ENCODE measurements around the gene PALMD.

The PALMD gene

DNA sequence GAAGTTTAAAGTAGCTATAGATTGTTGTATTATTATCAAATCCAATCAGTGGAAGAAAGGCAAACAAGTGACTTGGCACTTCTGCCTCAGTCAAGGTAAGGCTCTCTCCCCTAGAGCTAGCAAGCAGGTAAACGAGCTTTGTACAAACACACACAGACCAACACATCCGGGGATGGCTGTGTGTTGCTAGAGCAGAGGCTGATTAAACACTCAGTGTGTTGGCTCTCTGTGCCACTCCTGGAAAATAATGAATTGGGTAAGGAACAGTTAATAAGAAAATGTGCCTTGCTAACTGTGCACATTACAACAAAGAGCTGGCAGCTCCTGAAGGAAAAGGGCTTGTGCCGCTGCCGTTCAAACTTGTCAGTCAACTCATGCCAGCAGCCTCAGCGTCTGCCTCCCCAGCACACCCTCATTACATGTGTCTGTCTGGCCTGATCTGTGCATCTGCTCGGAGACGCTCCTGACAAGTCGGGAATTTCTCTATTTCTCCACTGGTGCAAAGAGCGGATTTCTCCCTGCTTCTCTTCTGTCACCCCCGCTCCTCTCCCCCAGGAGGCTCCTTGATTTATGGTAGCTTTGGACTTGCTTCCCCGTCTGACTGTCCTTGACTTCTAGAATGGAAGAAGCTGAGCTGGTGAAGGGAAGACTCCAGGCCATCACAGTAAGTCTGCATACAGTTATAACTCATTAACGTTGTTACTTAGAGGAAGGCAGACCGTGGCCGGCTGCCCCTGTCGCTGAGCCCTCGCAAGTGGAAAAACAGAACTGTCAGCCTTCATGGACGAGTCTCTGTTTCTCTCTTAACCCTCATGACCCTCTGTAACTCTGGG lies at the start of gene PALMD:
PALMD (plus strand) TSS at position 415 of the 833 bp plus-strand sequence; CDS start at position 620, 205 bp downstream.
- no peak for DNase-seq

DNA sequence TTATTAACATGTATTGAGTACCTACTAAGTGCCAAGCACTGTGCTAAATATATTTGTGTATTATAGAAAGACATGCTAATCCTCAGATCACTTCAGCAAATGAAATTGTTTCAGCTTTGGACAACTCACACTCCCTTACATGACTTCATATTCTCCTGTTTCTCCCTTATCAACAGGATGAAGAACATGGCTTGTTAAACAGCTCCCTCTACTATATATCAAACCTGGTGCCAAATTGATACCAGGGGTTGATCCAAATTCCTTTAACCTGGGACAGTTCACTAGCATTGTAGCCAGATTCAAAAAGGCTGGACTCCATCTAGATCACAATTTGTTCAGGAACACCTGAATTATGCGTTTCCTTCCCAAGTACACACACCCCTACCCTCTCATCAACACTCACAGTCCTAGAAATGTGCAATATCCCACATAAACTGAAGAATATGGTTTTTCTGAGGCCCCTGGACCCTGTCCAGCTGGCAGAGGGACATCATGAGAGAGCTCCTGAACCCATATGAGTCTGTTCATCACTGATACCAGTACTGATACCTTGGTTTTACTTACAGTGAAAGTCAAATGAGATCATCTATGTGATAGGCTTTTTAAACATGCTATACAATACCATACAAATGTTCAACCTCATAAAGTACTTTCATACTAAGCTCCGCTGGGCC lies 47.0 kb upstream of the PALMD start:
- DNase-seq = no peak

DNA sequence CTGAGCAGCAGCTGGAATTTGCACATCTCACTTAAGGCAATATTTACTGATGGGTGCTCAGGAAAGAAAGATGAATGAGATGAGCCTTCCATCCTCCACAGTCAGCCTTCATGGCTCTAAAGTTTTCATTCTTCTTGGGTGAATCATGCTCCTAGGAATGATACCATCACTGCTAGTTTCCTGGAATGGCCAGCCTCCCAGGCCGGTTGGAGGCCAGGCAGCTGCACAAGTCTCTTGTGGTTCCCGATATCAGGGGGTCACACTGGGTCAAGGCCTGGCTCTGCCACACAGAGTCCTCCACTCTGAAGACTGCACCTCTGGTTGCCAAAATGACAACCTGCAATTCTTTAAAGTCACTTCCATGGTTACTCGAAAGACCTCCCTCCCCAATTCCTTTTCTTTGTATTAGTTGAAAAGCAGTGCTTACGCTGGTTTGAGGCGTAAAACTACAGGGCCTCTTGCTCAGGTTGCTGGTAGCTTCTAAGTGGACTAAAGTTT lies 46.2 kb upstream of the PALMD start:
- DNase-seq = peak; percentile 40

DNA sequence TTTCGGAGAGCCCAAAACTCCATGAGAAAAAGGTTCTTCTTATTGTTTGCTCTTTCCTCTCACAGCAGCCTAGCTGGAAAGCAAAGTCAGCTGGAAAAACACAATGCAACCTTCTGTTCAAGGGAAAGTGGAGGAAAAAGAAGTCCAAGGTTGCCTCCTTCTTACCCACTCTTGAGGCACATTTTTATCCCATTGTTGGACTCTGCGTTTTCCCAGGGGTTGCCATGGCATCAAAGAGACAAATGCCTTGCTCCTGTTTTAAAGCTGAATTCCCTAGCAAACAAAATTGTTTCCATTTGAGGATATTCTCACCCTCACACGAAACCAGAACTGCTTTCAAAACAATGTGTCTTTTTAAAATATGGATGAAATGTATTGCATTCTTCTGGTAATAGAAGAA lies 45.1 kb upstream of the PALMD start:
- no peak for DNase-seq

GRCh38 chr1:99601208-99601607 lies 44.7 kb upstream of the PALMD start:
- no peak for DNase-seq

- DNase-seq = no peak
These were observed 44.1 kb upstream of the PALMD start for GRCh38 chr1:99601709-99602403.

- DNase-seq = no peak
These were observed 43.4 kb upstream of the PALMD start for GRCh38 chr1:99602404-99602969.

- DNase-seq = no peak
These were observed 42.0 kb upstream of the PALMD start for GRCh38 chr1:99603699-99604560.

DNA sequence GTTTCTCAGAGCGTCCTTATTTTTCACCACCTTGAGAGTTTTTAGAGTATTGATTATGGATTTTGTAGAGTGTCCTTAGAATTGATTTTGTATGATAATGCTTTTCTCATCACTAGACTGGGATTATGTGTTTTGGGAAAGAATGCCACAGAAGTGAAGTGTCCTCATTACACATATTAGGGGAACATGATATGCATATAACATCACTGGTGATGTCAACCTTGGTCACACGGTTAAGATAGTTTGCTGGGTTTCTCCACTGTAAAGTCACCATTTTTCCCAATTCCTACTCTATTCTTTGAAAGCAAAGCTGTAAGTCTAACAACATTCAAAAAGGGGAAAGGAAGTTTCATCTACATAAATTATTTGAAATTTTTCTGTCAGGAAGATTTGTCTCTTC lies 39.6 kb upstream of the PALMD start:
- DNase-seq = no peak

GRCh38 chr1:99607590-99607989 lies 38.3 kb upstream of the PALMD start:
- DNase-seq = no peak

GRCh38 chr1:99608058-99608457 lies 37.9 kb upstream of the PALMD start:
- no peak for DNase-seq

- no peak for DNase-seq
These were observed 32.2 kb upstream of the PALMD start for GRCh38 chr1:99613716-99614115.

DNA sequence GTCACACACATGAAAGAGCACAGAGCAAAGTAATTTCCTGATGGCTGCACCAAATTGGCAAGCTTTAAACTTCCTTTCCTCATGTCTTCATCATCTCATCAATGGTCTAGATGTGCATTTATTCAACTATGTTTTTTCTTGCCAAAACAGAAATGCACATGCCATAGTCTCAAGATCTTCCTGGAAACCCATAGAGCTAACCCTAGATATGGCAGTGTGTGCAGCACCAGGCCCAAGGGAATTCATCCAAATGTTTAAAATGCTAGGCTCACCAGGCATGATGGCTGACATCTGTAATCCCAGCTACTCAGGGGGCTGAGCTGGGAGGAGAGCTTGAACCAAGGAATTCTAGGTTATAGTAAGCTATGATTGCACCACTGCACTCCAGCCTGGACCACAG lies 31.2 kb upstream of the PALMD start:
- DNase-seq = no peak

DNA sequence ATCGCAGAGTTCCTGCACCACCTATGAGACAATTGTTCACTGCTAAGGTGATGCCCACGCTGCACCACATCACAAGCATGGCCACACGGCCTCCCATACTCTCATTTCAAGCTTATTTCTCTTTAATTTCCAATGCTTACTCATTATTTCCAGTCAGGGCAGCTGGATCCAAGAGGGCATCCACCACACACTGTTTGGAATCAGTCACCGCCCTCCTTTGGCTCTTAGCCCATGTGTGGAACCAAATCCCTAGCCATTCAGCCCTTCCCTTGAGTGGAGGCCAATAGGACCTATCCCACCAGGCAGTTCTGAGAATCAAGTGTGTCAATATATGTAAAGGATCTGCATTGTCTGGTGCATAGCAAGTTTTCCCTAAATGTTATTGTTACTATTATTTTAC lies 26.3 kb upstream of the PALMD start:
- no peak for DNase-seq

DNA sequence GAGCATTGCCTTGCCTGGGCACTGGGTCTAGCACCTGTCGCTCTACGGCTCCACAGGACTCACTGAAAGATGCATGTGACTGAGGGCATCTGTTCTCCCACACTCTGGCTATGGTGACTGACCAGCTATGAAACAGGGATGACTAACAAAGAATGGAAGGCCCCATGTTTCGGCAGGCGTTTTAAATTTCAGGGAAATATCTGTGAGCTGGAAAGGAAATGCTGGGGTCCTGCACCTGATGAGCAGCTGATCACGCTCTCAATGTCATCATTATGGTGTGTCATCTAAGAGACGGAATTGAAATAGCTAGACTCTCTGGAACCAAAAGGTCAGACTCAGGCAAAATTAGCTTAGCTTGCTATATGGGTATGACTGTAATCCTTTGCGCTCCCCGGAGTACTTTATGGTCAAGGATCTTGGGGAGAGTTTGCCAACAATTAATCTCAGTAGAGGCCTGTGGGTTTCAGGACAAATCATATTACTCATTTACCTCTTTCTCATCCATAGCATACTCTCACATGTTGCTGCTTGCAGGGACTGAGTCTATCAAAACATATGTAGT lies 24.5 kb upstream of the PALMD start:
- no peak for DNase-seq

DNA sequence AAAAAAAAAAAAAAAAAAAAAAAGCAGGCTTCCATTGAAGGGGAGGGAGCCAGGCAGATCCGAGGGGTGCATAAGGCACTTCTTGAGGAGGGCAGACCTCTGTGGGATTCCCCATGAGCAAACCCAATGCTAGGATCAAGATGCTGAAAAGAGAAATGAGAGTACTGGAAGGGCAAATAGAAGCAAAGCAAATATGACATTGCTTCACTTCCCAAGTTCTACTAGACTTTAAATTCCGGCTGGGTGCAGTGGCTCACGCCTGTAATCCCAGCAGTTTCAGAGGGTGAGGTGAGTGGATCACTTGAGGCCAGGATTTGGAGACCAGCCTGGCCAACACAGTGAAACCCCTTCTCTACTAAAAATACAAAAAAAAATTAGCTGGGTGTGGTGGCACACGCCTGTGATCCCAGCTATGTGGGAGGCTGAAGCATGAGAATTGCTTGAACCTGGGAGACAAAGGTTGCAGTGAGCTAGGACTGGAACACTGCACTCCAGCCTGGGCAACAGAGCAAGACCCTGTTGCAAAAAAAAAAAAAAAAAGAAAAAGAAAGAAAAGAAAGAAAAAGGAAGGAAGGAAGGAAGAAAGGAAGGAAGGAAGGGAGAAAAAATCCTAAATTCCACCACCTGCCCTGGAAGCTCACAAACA lies 23.1 kb upstream of the PALMD start:
- DNase-seq = no peak

GRCh38 chr1:99623554-99623953 lies 22.4 kb upstream of the PALMD start:
- no peak for DNase-seq

- DNase-seq = no peak
These were observed 18.3 kb upstream of the PALMD start for GRCh38 chr1:99627615-99628014.

GRCh38 chr1:99629164-99629563 lies 16.7 kb upstream of the PALMD start:
- no peak for DNase-seq

- no peak for DNase-seq
These were observed 10.8 kb upstream of the PALMD start for GRCh38 chr1:99634971-99635624.

GRCh38 chr1:99635664-99636063 lies 10.2 kb upstream of the PALMD start:
- DNase-seq = no peak

Measured in T1000 (cell line).